Neural progenitor cell (in vitro differentiated cells): ENCODE data around the gene CDH18. TPM values are rescaled to one million over a fixed set of nuclear protein-coding genes. Genes with fewer than 3 reads are reported as not detected.

ENCODE experiments used
- DNase-seq: peaks from one replicate; pipeline ENCODE4 v3.0.0-alpha.2; 2016; ENCODE audit warnings: low spot score
- H2AFZ ChIP-seq: fragments of 200-600 bp; sonication (generic); replicated peaks from 2 replicates; pipeline ENCODE4 v1.6.1; 2016; ENCODE audit warnings: antibody characterized with exemption
- H3F3A ChIP-seq: fragments of 200-600 bp; sonication (generic); 2 replicates; pipeline ENCODE4 v1.6.1; 2016; ENCODE audit warnings: antibody characterized with exemption, low read depth
- H3K27ac ChIP-seq: fragments of 200-600 bp; sonication (generic); 2 replicates; pipeline ENCODE4 v1.5.1; 2016; ENCODE audit warnings: mild to moderate bottlenecking
- H3K27me3 ChIP-seq: fragments of 200-600 bp; sonication (generic); 2 replicates; pipeline ENCODE4 v1.6.1; 2016; ENCODE audit warnings: mild to moderate bottlenecking, moderate library complexity
- H3K36me3 ChIP-seq: fragments of 200-600 bp; sonication (generic); 2 replicates; pipeline ENCODE4 v1.5.1; 2016
- H3K4me1 ChIP-seq: fragments of 200-600 bp; sonication (generic); 2 replicates; pipeline ENCODE4 v1.6.1; 2016; ENCODE audit warnings: mixed run types
- H3K4me2 ChIP-seq: fragments of 200-600 bp; sonication (generic); 2 replicates; pipeline ENCODE4 v1.6.1; 2016
- H3K4me3 ChIP-seq: fragments of 200-600 bp; sonication (generic); 2 replicates; pipeline ENCODE4 v1.5.1; 2016
- H3K79me2 ChIP-seq: fragments of 200-600 bp; sonication (generic); 2 replicates; pipeline ENCODE4 v1.6.1; 2016; ENCODE audit warnings: low read depth
- H3K9ac ChIP-seq: fragments of 200-600 bp; sonication (generic); 2 replicates; pipeline ENCODE4 v1.6.1; 2016
- H3K9me3 ChIP-seq: fragments of 200-600 bp; sonication (generic); 2 replicates; pipeline ENCODE4 v1.5.1; 2016; ENCODE audit warnings: low read depth
- H4K20me1 ChIP-seq: fragments of 200-600 bp; sonication (generic); 2 replicates; pipeline ENCODE4 v1.6.1; 2016; ENCODE audit warnings: low read depth
- H3K27ac Mint-ChIP-seq: 3 replicates; pipeline ENCODE4 v1.8.0; 2021; ENCODE audit warnings: mixed read lengths
- H3K27me3 Mint-ChIP-seq: 2 replicates; pipeline ENCODE4 v1.8.0; 2022; ENCODE audit warnings: low read depth, mild to moderate bottlenecking, inconsistent platforms, moderate library complexity, mixed read lengths; ENCODE audit not compliant: insufficient read depth
- H3K36me3 Mint-ChIP-seq: 3 replicates; pipeline ENCODE4 v1.8.0; 2021; ENCODE audit warnings: mixed read lengths
- H3K4me1 Mint-ChIP-seq: 3 replicates; pipeline ENCODE4 v1.8.0; 2021; ENCODE audit warnings: mixed read lengths
- H3K4me3 Mint-ChIP-seq: 3 replicates; pipeline ENCODE4 v1.8.0; 2021; ENCODE audit warnings: mild to moderate bottlenecking, moderate library complexity, mixed read lengths
- H3K9me3 Mint-ChIP-seq: 3 replicates; pipeline ENCODE4 v1.8.0; 2020; ENCODE audit warnings: mixed read lengths
- CTCF ChIP-seq: fragments of 200-600 bp; sonication (generic); IDR thresholded peaks from 2 replicates; pipeline ENCODE4 v1.5.1; 2017; ENCODE audit warnings: antibody characterized with exemption, mild to moderate bottlenecking
- EZH2 ChIP-seq: fragments of 200-600 bp; sonication (generic); IDR thresholded peaks from 2 replicates; pipeline ENCODE4 v1.6.1; 2017; ENCODE audit warnings: antibody characterized with exemption, mild to moderate bottlenecking, moderate library complexity
- EZH2phosphoT487 ChIP-seq: fragments of 200-600 bp; sonication (generic); IDR thresholded peaks from 2 replicates; pipeline ENCODE4 v1.6.1; 2017; ENCODE audit warnings: antibody characterized with exemption
- total RNA-seq: library from RNA; depleted of rRNA; stranded (reverse); fragments of >200 nt; gene quantifications from 2 replicates; pipeline ENCODE4 v1.2.3, GENCODE V29; 2015; ENCODE audit warnings: low replicate concordance

The CDH18 gene
- total RNA-seq, 1 donor from 2014 or later: 0.58 TPM

GRCh38 chr5:19554524-19554923 lies 433.5 kb downstream of the CDH18 start:
- no peaks in the 10 kb centered on the region for H3K27me3 ChIP-seq
- H3K4me2 ChIP-seq: no peak overlapping the region
- no peak overlapping the region for H3K4me3 ChIP-seq
- H3K36me3 Mint-ChIP-seq: no peaks in the 10 kb centered on the region
- no peaks in the 10 kb centered on the region for H3K36me3 ChIP-seq
- H3F3A ChIP-seq: no peaks in the 10 kb centered on the region
- no peaks in the 10 kb centered on the region for H3K9me3 Mint-ChIP-seq
- no peaks in the 10 kb centered on the region for H3K9me3 ChIP-seq
- no peak overlapping the region for H3K27ac ChIP-seq
- H3K4me3 Mint-ChIP-seq: no peak overlapping the region
- H2AFZ ChIP-seq: no peak overlapping the region
- H3K4me1 Mint-ChIP-seq: no peaks in the 10 kb centered on the region
- H3K4me1 ChIP-seq: no peaks in the 10 kb centered on the region
- H3K9ac ChIP-seq: no peak overlapping the region
- TF ChIP-seq EZH2: no peak
- peak; percentile 13 for TF ChIP-seq CTCF
- H3K27ac Mint-ChIP-seq: no peak overlapping the region
- H3K27me3 Mint-ChIP-seq: peaks cover 2% of the 10 kb centered on the region
- H3K79me2 ChIP-seq: no peaks in the 10 kb centered on the region
- DNase-seq: no peak
- no peaks in the 10 kb centered on the region for H4K20me1 ChIP-seq

- Mint-ChIP-seq H3K36me3 (no peaks in the 10 kb centered on the region), H3K4me3 (no peak overlapping the region), H3K9me3 (no peaks in the 10 kb centered on the region), H3K27ac (no peak overlapping the region), H3K27me3 (no peaks in the 10 kb centered on the region), H3K4me1 (no peaks in the 10 kb centered on the region)
- no peak overlapping the region for H3K27ac ChIP-seq
- H3K4me2 ChIP-seq: no peak overlapping the region
- no peak for DNase-seq
- H3K27me3 ChIP-seq: no peaks in the 10 kb centered on the region
- H3K36me3 ChIP-seq: no peaks in the 10 kb centered on the region
- no peaks in the 10 kb centered on the region for H3K4me1 ChIP-seq
- TF ChIP-seq EZH2 (no peak), CTCF (no peak), EZH2phosphoT487 (no peak)
- no peaks in the 10 kb centered on the region for H4K20me1 ChIP-seq
- no peaks in the 10 kb centered on the region for H3K79me2 ChIP-seq
- H2AFZ ChIP-seq: no peak overlapping the region
- H3F3A ChIP-seq: no peaks in the 10 kb centered on the region
- no peak overlapping the region for H3K9ac ChIP-seq
- H3K9me3 ChIP-seq: no peaks in the 10 kb centered on the region
- no peak overlapping the region for H3K4me3 ChIP-seq
Observed at GRCh38 chr5:19547640-19548039, 440.4 kb downstream of the CDH18 start.

GRCh38 chr5:19546521-19546920 lies 441.5 kb downstream of the CDH18 start:
- Mint-ChIP-seq H3K9me3 (no peaks in the 10 kb centered on the region), H3K4me3 (no peak overlapping the region), H3K27me3 (no peaks in the 10 kb centered on the region), H3K36me3 (no peaks in the 10 kb centered on the region), H3K4me1 (no peaks in the 10 kb centered on the region), H3K27ac (no peak overlapping the region)
- Histone ChIP-seq H2AFZ (no peak overlapping the region), H3K27me3 (no peaks in the 10 kb centered on the region), H3K79me2 (no peaks in the 10 kb centered on the region), H3K9me3 (no peaks in the 10 kb centered on the region), H3K36me3 (no peaks in the 10 kb centered on the region), H4K20me1 (no peaks in the 10 kb centered on the region), H3K9ac (no peak overlapping the region), H3K27ac (no peak overlapping the region), H3K4me3 (no peak overlapping the region), H3F3A (no peaks in the 10 kb centered on the region), H3K4me1 (no peaks in the 10 kb centered on the region), H3K4me2 (no peak overlapping the region)
- no peak for TF ChIP-seq EZH2phosphoT487
- TF ChIP-seq EZH2: no peak
- TF ChIP-seq CTCF: no peak
- no peak for DNase-seq

- no peak for DNase-seq
- H3K27me3 Mint-ChIP-seq: no peaks in the 10 kb centered on the region
- TF ChIP-seq CTCF (peak; percentile 17), EZH2phosphoT487 (no peak)
- no peaks in the 10 kb centered on the region for H3K9me3 ChIP-seq
- H3F3A ChIP-seq: no peaks in the 10 kb centered on the region
- no peak overlapping the region for H2AFZ ChIP-seq
- H4K20me1 ChIP-seq: no peaks in the 10 kb centered on the region
- no peaks in the 10 kb centered on the region for H3K9me3 Mint-ChIP-seq
- no peaks in the 10 kb centered on the region for H3K36me3 Mint-ChIP-seq
- no peak overlapping the region for H3K27ac Mint-ChIP-seq
- no peaks in the 10 kb centered on the region for H3K27me3 ChIP-seq
- H3K4me2 ChIP-seq: no peak overlapping the region
- H3K4me3 Mint-ChIP-seq: no peak overlapping the region
- H3K4me1 Mint-ChIP-seq: no peaks in the 10 kb centered on the region
- H3K4me1 ChIP-seq: no peaks in the 10 kb centered on the region
- H3K9ac ChIP-seq: no peak overlapping the region
- H3K36me3 ChIP-seq: no peaks in the 10 kb centered on the region
- no peaks in the 10 kb centered on the region for H3K79me2 ChIP-seq
- H3K27ac ChIP-seq: no peak overlapping the region
- H3K4me3 ChIP-seq: no peak overlapping the region
Observed at GRCh38 chr5:19538607-19539006, 449.4 kb downstream of the CDH18 start.
